ENCODE measurements around the gene CNOT11. TPM values are rescaled to one million over a fixed set of nuclear protein-coding genes. Genes with fewer than 3 reads are reported as not detected.

CNOT11 gene
- total RNA-seq, 1 experiment from 2014 or later: 57.8 TPM

DNA sequence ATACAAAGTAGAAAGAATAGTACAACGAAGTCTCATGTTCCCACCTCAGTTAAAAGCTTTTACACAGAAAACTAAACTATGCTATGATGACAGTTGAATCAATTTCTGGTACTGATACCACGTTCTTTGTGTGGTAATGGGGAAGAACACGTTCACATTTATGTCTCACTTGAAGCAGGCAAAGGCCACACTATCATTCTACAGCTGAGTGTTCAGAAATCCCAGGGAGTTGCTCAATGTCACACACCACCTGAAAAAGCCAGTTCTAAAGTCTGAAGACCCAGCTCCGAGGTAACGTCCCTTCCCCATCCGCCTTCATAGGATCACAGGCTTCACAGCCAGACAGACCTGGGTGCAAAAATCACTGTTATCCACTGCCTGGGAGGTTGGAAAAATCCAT lies 46.9 kb downstream of the CNOT11 start:
- no peaks in the 10 kb centered on the region for H3K27me3 ChIP-seq (ENCODE audit: insufficient read depth, low read length)
- no peak overlapping the region for H3K4me3 ChIP-seq (replicated peaks in 1 of 2; ENCODE audit: low read depth in 1 of 2, low read length in 2 of 2)
- DNase-seq (ENCODE audit: low read depth, low spot score): no peak
- intact Hi-C loops (cut with micrococcal nuclease): no loop called here
- H4K20me1 ChIP-seq (ENCODE audit: insufficient read depth): no peaks in the 10 kb centered on the region
- TF ChIP-seq JUND (IDR thresholded peaks at IDR 0.05): no peak
- no peak for TF ChIP-seq SIN3A (IDR thresholded peaks at IDR 0.05; ENCODE audit: low read depth)
- TF ChIP-seq RAD21 (IDR thresholded peaks at IDR 0.05; ENCODE audit: low read depth): no peak
- TF ChIP-seq CEBPB (IDR thresholded peaks at IDR 0.05; ENCODE audit: low read depth): no peak
- no peak for TF ChIP-seq EZH2 (IDR thresholded peaks at IDR 0.05)
- TF ChIP-seq, protein P1, sequence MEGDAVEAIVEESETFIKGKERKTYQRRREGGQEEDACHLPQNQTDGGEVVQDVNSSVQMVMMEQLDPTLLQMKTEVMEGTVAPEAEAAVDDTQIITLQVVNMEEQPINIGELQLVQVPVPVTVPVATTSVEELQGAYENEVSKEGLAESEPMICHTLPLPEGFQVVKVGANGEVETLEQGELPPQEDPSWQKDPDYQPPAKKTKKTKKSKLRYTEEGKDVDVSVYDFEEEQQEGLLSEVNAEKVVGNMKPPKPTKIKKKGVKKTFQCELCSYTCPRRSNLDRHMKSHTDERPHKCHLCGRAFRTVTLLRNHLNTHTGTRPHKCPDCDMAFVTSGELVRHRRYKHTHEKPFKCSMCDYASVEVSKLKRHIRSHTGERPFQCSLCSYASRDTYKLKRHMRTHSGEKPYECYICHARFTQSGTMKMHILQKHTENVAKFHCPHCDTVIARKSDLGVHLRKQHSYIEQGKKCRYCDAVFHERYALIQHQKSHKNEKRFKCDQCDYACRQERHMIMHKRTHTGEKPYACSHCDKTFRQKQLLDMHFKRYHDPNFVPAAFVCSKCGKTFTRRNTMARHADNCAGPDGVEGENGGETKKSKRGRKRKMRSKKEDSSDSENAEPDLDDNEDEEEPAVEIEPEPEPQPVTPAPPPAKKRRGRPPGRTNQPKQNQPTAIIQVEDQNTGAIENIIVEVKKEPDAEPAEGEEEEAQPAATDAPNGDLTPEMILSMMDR (IDR thresholded peaks at IDR 0.05 in 2 of 3, conservative IDR thresholded peaks at IDR 0.05 in 1 of 3; ENCODE audit: borderline replicate concordance in 1 of 3, insufficient read depth in 1 of 3, low read depth in 2 of 3, low read length in 2 of 3): no peak
- TF ChIP-seq, protein P2, sequence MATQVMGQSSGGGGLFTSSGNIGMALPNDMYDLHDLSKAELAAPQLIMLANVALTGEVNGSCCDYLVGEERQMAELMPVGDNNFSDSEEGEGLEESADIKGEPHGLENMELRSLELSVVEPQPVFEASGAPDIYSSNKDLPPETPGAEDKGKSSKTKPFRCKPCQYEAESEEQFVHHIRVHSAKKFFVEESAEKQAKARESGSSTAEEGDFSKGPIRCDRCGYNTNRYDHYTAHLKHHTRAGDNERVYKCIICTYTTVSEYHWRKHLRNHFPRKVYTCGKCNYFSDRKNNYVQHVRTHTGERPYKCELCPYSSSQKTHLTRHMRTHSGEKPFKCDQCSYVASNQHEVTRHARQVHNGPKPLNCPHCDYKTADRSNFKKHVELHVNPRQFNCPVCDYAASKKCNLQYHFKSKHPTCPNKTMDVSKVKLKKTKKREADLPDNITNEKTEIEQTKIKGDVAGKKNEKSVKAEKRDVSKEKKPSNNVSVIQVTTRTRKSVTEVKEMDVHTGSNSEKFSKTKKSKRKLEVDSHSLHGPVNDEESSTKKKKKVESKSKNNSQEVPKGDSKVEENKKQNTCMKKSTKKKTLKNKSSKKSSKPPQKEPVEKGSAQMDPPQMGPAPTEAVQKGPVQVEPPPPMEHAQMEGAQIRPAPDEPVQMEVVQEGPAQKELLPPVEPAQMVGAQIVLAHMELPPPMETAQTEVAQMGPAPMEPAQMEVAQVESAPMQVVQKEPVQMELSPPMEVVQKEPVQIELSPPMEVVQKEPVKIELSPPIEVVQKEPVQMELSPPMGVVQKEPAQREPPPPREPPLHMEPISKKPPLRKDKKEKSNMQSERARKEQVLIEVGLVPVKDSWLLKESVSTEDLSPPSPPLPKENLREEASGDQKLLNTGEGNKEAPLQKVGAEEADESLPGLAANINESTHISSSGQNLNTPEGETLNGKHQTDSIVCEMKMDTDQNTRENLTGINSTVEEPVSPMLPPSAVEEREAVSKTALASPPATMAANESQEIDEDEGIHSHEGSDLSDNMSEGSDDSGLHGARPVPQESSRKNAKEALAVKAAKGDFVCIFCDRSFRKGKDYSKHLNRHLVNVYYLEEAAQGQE (IDR thresholded peaks at IDR 0.05; ENCODE audit: low read depth): no peak
- TF ChIP-seq YY1 (IDR thresholded peaks at IDR 0.05; ENCODE audit: extremely low read depth, insufficient replicate concordance, low read depth, low read length): no peak
- TF ChIP-seq FOSL1 (IDR thresholded peaks at IDR 0.05; ENCODE audit: low read depth): no peak
- ChIA-PET CTCF (no interaction called here), RAD21 (ENCODE audit: low non-redundant PET in 1 of 2, low total read pairs in 2 of 2, uncharacterized antibody in 2 of 2, unreplicated experiment in 2 of 2) (no interaction called here), POLR2A (interaction anchor here (2.3 kb wide), 1 partner anchor 9 kb away, joined by 9 read pairs; the partner anchor contains the start of gene RNF149)
- no peaks in the 10 kb centered on the region for H3K9me3 ChIP-seq (ENCODE audit: control insufficient read depth in 1 of 2, insufficient read depth in 1 of 2, low read depth in 1 of 2, low read length in 2 of 2)
- H3K79me2 ChIP-seq (ENCODE audit: insufficient read depth, low read length): peaks cover 99% of the 10 kb centered on the region
- no peaks in the 10 kb centered on the region for H3K9me2 ChIP-seq (ENCODE audit: insufficient read depth)
- no peak overlapping the region for H2AFZ ChIP-seq (ENCODE audit: low read depth, low read length, poor library complexity, severe bottlenecking)
- peaks cover 3 to 11% of the 10 kb centered on the region in 2 experiments; a peak in 3 of 4 replicates for H3K36me3 ChIP-seq (ENCODE audit: control insufficient read depth in 1 of 2, insufficient read depth in 2 of 2, low read length in 2 of 2)
- H3K9ac ChIP-seq (ENCODE audit: low read length): no peak overlapping the region
- no peak overlapping the region for H3K4me2 ChIP-seq (ENCODE audit: low read length)
- H3K27ac ChIP-seq (ENCODE audit: low read depth, low read length): no peak overlapping the region
- ATAC-seq: no peak
- BruUV-seq (replicated peaks): no TSS peak
- H3K4me1 ChIP-seq (ENCODE audit: control insufficient read depth in 1 of 2, insufficient read depth in 2 of 2, low read length in 2 of 2): no peaks in the 10 kb centered on the region

All from HCT116 (cell line).